PFSK-1 (cell line): ENCODE data around the gene UBAC2.

ENCODE experiments used
- POLR2AphosphoS5 ChIP-seq: IDR thresholded peaks from 2 replicates; pipeline ENCODE4 v1.6.1; 2012; ENCODE audit warnings: low read depth, mild to moderate bottlenecking, control low read depth, low read length, moderate library complexity
- REST ChIP-seq, 2 experiments: IDR thresholded peaks; 2 replicates each; pipeline versions ENCODE4 v1.6.1 to v1.8.0; 2011 to 2012; ENCODE audit warnings: low read depth in 2 of 2, low read length in 2 of 2, control low read depth in 1 of 2, inconsistent platforms in 1 of 2, mild to moderate bottlenecking in 1 of 2, moderate library complexity in 1 of 2; ENCODE audit not compliant: insufficient read depth in 1 of 2
- SIN3A ChIP-seq: IDR thresholded peaks from 2 replicates; pipeline ENCODE4 v1.6.1; 2012; ENCODE audit warnings: mild to moderate bottlenecking, low read length, moderate library complexity, borderline replicate concordance; ENCODE audit not compliant: insufficient read depth
- TAF1 ChIP-seq: IDR thresholded peaks from 2 replicates; pipeline ENCODE4 v1.6.1; 2012; ENCODE audit warnings: low read length, control low read depth, borderline replicate concordance; ENCODE audit not compliant: insufficient read depth

GRCh38 chr13:99218126-99218525 is 17.5 kb downstream of the UBAC2 start:
- TF ChIP-seq POLR2AphosphoS5 (no peak), REST (IDR thresholded peaks at IDR 0.05; ENCODE audit: insufficient read depth in 1 of 2, low read depth in 2 of 2, low read length in 2 of 2) (no peak), TAF1 (no peak), SIN3A (no peak)
